ENCODE measurements around the gene RNF17. TPM values are rescaled to one million over a fixed set of nuclear protein-coding genes. Genes with fewer than 3 reads are reported as not detected.
"Not testable (repeated sequence)": the region's sequence is repeated elsewhere in the genome, so short reads cannot be mapped to it uniquely, and the experiment has no call there.

The RNF17 gene
- total RNA-seq, 2 experiments from 2014 or later = not detected

- ChIA-PET POLR2A (no interaction called here), CTCF (no interaction called here)
Observed at GRCh38 chr13:24741016-24741662, 22.8 kb upstream of the RNF17 start.

- ChIA-PET CTCF (no interaction called here), POLR2A (no interaction called here)
Observed at GRCh38 chr13:24741791-24742190, 22.2 kb upstream of the RNF17 start.

- ChIA-PET POLR2A (interaction anchor here (0.6 kb wide), 1 partner anchor 68 kb away, joined by 11 read pairs; no protein-coding TSS in a partner anchor), CTCF (no interaction called here)
Observed at GRCh38 chr13:24742294-24742693, 21.7 kb upstream of the RNF17 start.

- ChIA-PET CTCF (no interaction called here), POLR2A (no interaction called here)
Observed at GRCh38 chr13:24742977-24743376, 21.0 kb upstream of the RNF17 start.

GRCh38 chr13:24744247-24744646 is 19.7 kb upstream of the RNF17 start:
- ChIA-PET CTCF (interaction anchor here (0.6 to 0.8 kb wide), 2 partner anchors 97 to 369 kb away, joined by 3 read pairs; no protein-coding TSS in a partner anchor), POLR2A (no interaction called here)

- ChIA-PET CTCF (no interaction called here), POLR2A (no interaction called here)
Observed at GRCh38 chr13:24745516-24745860, 18.5 kb upstream of the RNF17 start.

- POLR2A ChIA-PET = no interaction called here
- CTCF ChIA-PET = no interaction called here
Observed at GRCh38 chr13:24745861-24746617, 17.9 kb upstream of the RNF17 start.

- CTCF ChIA-PET = interaction anchor here (0.9 to 1.1 kb wide), 2 partner anchors 64 to 227 kb away, joined by 3 read pairs; no protein-coding TSS in a partner anchor
- POLR2A ChIA-PET = no interaction called here
Observed at GRCh38 chr13:24746618-24747247, 17.2 kb upstream of the RNF17 start.

GRCh38 chr13:24747248-24748060 is 16.5 kb upstream of the RNF17 start:
- ChIA-PET POLR2A (no interaction called here), CTCF (interaction anchor here (0.9 to 1.1 kb wide), 2 partner anchors 65 to 228 kb away, joined by 3 read pairs; no protein-coding TSS in a partner anchor)

GRCh38 chr13:24748061-24748400 is 15.9 kb upstream of the RNF17 start:
- ChIA-PET CTCF (interaction anchor here (0.9 kb wide), 1 partner anchor 228 kb away, joined by 3 read pairs; no protein-coding TSS in a partner anchor), POLR2A (no interaction called here)

GRCh38 chr13:24759197-24759596 is 4.8 kb upstream of the RNF17 start:
- ChIA-PET POLR2A (no interaction called here), CTCF (no interaction called here)

- CTCF ChIA-PET = no interaction called here
- POLR2A ChIA-PET = no interaction called here
Observed at GRCh38 chr13:24764276-24764630, 284 bp downstream of the RNF17 start.

GRCh38 chr13:24777171-24777570 is 13.2 kb downstream of the RNF17 start:
- ChIA-PET POLR2A (no interaction called here), CTCF (no interaction called here)

GRCh38 chr13:24784319-24784718 is 20.4 kb downstream of the RNF17 start:
- POLR2A ChIA-PET = no interaction called here
- CTCF ChIA-PET = no interaction called here

- CTCF ChIA-PET = interaction anchor here (0.5 kb wide), 1 partner anchor 103 kb away, joined by 3 read pairs; no protein-coding TSS in a partner anchor
- POLR2A ChIA-PET = no interaction called here
Observed at GRCh38 chr13:24788538-24788937, 24.6 kb downstream of the RNF17 start.

- POLR2A ChIA-PET = no interaction called here
- CTCF ChIA-PET = no interaction called here
Observed at GRCh38 chr13:24802074-24802473, 38.1 kb downstream of the RNF17 start.

- CTCF ChIA-PET = no interaction called here
- POLR2A ChIA-PET = no interaction called here
Observed at GRCh38 chr13:24821207-24821606, 57.2 kb downstream of the RNF17 start.

GRCh38 chr13:24822640-24823039 is 58.7 kb downstream of the RNF17 start:
- POLR2A ChIA-PET = no interaction called here
- CTCF ChIA-PET = no interaction called here

- CTCF ChIA-PET, POLR2A ChIA-PET: not testable (repeated sequence)
Observed at GRCh38 chr13:24823122-24823710, 59.2 kb downstream of the RNF17 start.

GRCh38 chr13:24827799-24828198 is 63.8 kb downstream of the RNF17 start:
- POLR2A ChIA-PET = no interaction called here
- CTCF ChIA-PET = no interaction called here
